Neural cell (in vitro differentiated cells): ENCODE measurements around the gene WFDC5. TPM values are rescaled to one million over a fixed set of nuclear protein-coding genes. Genes with fewer than 3 reads are reported as not detected.

ENCODE experiments used
- H2AFZ ChIP-seq: fragments of 200-600, 300-800 bp; sonication (generic), shearing (Covaris generic); 2 replicates; pipeline ENCODE4 v1.6.0; 2014; ENCODE audit warnings: low read depth, mild to moderate bottlenecking, antibody characterized with exemption, low read length, moderate library complexity
- H3F3A ChIP-seq: fragments of 200-600 bp; shearing (Covaris generic); 2 replicates; pipeline ENCODE4 v1.6.1; 2016; ENCODE audit warnings: mild to moderate bottlenecking, moderate library complexity, mixed read lengths, antibody characterized with exemption, low read length; ENCODE audit not compliant: insufficient read depth, poor library complexity, severe bottlenecking
- H3K27ac ChIP-seq: fragments of 200-600, 300-800 bp; sonication (generic), shearing (Covaris generic); 2 replicates; pipeline ENCODE4 v1.5.1; 2014; ENCODE audit warnings: mild to moderate bottlenecking, low read length, moderate library complexity
- H3K27me3 ChIP-seq: fragments of 300-800, 200-600 bp; sonication (generic), shearing (Covaris generic); 2 replicates; pipeline ENCODE4 v1.6.0; 2014; ENCODE audit warnings: mild to moderate bottlenecking, low read depth, low read length, moderate library complexity; ENCODE audit not compliant: insufficient read depth
- H3K36me3 ChIP-seq: fragments of 300-800, 200-600 bp; sonication (generic), shearing (Covaris generic); 2 replicates; pipeline ENCODE4 v1.5.1; 2014; ENCODE audit warnings: mild to moderate bottlenecking, antibody characterized with exemption, low read length, moderate library complexity; ENCODE audit not compliant: insufficient read depth
- H3K4me2 ChIP-seq: fragments of 300-800, 200-600 bp; sonication (generic), shearing (Covaris generic); 2 replicates; pipeline ENCODE4 v1.6.0; 2014; ENCODE audit warnings: mild to moderate bottlenecking, low read length
- H3K4me3 ChIP-seq: fragments of 300-800, 200-600 bp; sonication (generic), shearing (Covaris generic); 2 replicates; pipeline ENCODE4 v1.5.1; 2014; ENCODE audit warnings: mild to moderate bottlenecking, low read length, moderate library complexity
- H3K79me2 ChIP-seq: fragments of 200-600 bp; shearing (Covaris generic); replicated peaks from 2 replicates; pipeline ENCODE4 v1.6.0; 2014; ENCODE audit warnings: mild to moderate bottlenecking, low read length, moderate library complexity; ENCODE audit not compliant: insufficient read depth
- H3K9ac ChIP-seq: fragments of 300-800, 200-600 bp; sonication (generic), shearing (Covaris generic); 2 replicates; pipeline ENCODE4 v1.6.1; 2016; ENCODE audit warnings: mild to moderate bottlenecking, low read length, mixed read lengths
- H3K9me2 ChIP-seq: fragments of 200-600 bp; shearing (Covaris generic); 2 replicates; pipeline ENCODE4 v1.6.1; 2016; ENCODE audit warnings: mild to moderate bottlenecking, low read length, mixed read lengths; ENCODE audit not compliant: insufficient read depth
- H3K9me3 ChIP-seq: fragments of 200-600, 300-800 bp; sonication (generic), shearing (Covaris generic); 2 replicates; pipeline ENCODE4 v1.6.1; 2016; ENCODE audit warnings: mild to moderate bottlenecking, mixed run types, low read length, moderate library complexity, mixed read lengths
- H4K20me1 ChIP-seq: fragments of 200-600 bp; shearing (Covaris generic); 2 replicates; pipeline ENCODE4 v1.6.1; 2016; ENCODE audit warnings: mild to moderate bottlenecking, mixed run types; ENCODE audit not compliant: insufficient read depth
- CTCF ChIP-seq: fragments of 450-650 bp; IDR thresholded peaks from 2 replicates; pipeline ENCODE4 v1.5.1; 2014; ENCODE audit warnings: antibody characterized with exemption, mild to moderate bottlenecking, moderate library complexity; ENCODE audit not compliant: poor library complexity, severe bottlenecking
- EP300 ChIP-seq: fragments of 450-650 bp; conservative IDR thresholded peaks from 2 replicates; pipeline ENCODE4 v1.6.1; 2014; ENCODE audit warnings: antibody characterized with exemption, mild to moderate bottlenecking, moderate library complexity; ENCODE audit not compliant: poor library complexity, severe bottlenecking
- EZH2 ChIP-seq: fragments of 200-600, 300-800 bp; shearing (Covaris generic), sonication (generic); IDR thresholded peaks from 2 replicates; pipeline ENCODE4 v1.6.1; 2014; ENCODE audit warnings: antibody characterized with exemption, low read length, borderline replicate concordance, mild to moderate bottlenecking; ENCODE audit not compliant: insufficient read depth, poor library complexity, severe bottlenecking
- MXI1 ChIP-seq: fragments of 450-650 bp; conservative IDR thresholded peaks from 2 replicates; pipeline ENCODE4 v1.6.1; 2014; ENCODE audit warnings: antibody characterized with exemption, mild to moderate bottlenecking; ENCODE audit not compliant: poor library complexity, severe bottlenecking
- POLR2AphosphoS5 ChIP-seq: IDR thresholded peaks from 2 replicates; pipeline ENCODE4 v1.6.1; 2012
- RAD21 ChIP-seq: fragments of 450-650 bp; conservative IDR thresholded peaks from 2 replicates; pipeline ENCODE4 v1.6.1; 2014; ENCODE audit warnings: antibody characterized with exemption, mild to moderate bottlenecking, moderate library complexity
- SMC3 ChIP-seq: fragments of 450-650 bp; conservative IDR thresholded peaks from 2 replicates; pipeline ENCODE4 v1.6.1; 2014; ENCODE audit warnings: antibody characterized with exemption, mild to moderate bottlenecking, moderate library complexity; ENCODE audit not compliant: poor library complexity
- TAF1 ChIP-seq: IDR thresholded peaks from 2 replicates; pipeline ENCODE4 v1.6.1; 2012; ENCODE audit warnings: low read depth
- polyA plus RNA-seq: library from polyadenylated mRNA; depleted of rRNA; stranded (reverse); fragments of >200 nt; gene quantifications from 2 replicates; pipeline ENCODE4 v1.2.3, GENCODE V29; 2014
- TF ChIP-seq, protein P1 (sequence below): IDR thresholded peaks from 2 replicates; pipeline ENCODE4 v1.6.1; 2012; ENCODE audit warnings: borderline replicate concordance

WFDC5 gene
- polyA plus RNA-seq, 1 donor from 2014 or later: not detected

GRCh38 chr20:45154183-45154582, 39.2 kb upstream of the WFDC5 start:
- H4K20me1 ChIP-seq: no peaks in the 10 kb centered on the region
- H3K9me3 ChIP-seq: no peaks in the 10 kb centered on the region
- H3K9ac ChIP-seq: no peak overlapping the region
- H3K79me2 ChIP-seq: no peaks in the 10 kb centered on the region
- H3K9me2 ChIP-seq: no peaks in the 10 kb centered on the region
- TF ChIP-seq MXI1: no peak
- TF ChIP-seq, protein P1, sequence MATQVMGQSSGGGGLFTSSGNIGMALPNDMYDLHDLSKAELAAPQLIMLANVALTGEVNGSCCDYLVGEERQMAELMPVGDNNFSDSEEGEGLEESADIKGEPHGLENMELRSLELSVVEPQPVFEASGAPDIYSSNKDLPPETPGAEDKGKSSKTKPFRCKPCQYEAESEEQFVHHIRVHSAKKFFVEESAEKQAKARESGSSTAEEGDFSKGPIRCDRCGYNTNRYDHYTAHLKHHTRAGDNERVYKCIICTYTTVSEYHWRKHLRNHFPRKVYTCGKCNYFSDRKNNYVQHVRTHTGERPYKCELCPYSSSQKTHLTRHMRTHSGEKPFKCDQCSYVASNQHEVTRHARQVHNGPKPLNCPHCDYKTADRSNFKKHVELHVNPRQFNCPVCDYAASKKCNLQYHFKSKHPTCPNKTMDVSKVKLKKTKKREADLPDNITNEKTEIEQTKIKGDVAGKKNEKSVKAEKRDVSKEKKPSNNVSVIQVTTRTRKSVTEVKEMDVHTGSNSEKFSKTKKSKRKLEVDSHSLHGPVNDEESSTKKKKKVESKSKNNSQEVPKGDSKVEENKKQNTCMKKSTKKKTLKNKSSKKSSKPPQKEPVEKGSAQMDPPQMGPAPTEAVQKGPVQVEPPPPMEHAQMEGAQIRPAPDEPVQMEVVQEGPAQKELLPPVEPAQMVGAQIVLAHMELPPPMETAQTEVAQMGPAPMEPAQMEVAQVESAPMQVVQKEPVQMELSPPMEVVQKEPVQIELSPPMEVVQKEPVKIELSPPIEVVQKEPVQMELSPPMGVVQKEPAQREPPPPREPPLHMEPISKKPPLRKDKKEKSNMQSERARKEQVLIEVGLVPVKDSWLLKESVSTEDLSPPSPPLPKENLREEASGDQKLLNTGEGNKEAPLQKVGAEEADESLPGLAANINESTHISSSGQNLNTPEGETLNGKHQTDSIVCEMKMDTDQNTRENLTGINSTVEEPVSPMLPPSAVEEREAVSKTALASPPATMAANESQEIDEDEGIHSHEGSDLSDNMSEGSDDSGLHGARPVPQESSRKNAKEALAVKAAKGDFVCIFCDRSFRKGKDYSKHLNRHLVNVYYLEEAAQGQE: no peak
- no peaks in the 10 kb centered on the region for H3F3A ChIP-seq
- no peak overlapping the region for H3K27ac ChIP-seq
- no peak overlapping the region for H3K4me2 ChIP-seq
- no peaks in the 10 kb centered on the region for H3K36me3 ChIP-seq
- no peak overlapping the region for H3K4me3 ChIP-seq
- H3K27me3 ChIP-seq: no peaks in the 10 kb centered on the region
- no peak overlapping the region for H2AFZ ChIP-seq

- no peak overlapping the region for H3K4me3 ChIP-seq
- TF ChIP-seq MXI1 (no peak), POLR2AphosphoS5 (no peak), EZH2 (no peak), CTCF (no peak), TAF1 (no peak), EP300 (no peak), RAD21 (no peak), SMC3 (no peak)
- TF ChIP-seq, protein P1: no peak
- no peak overlapping the region for H2AFZ ChIP-seq
- no peak overlapping the region for H3K4me2 ChIP-seq
- H3K9me2 ChIP-seq: no peaks in the 10 kb centered on the region
- no peak overlapping the region for H3K9ac ChIP-seq
- no peaks in the 10 kb centered on the region for H3K36me3 ChIP-seq
- no peaks in the 10 kb centered on the region for H3K27me3 ChIP-seq
- no peaks in the 10 kb centered on the region for H3F3A ChIP-seq
- H3K9me3 ChIP-seq: no peaks in the 10 kb centered on the region
- H4K20me1 ChIP-seq: no peaks in the 10 kb centered on the region
- H3K27ac ChIP-seq: no peak overlapping the region
- H3K79me2 ChIP-seq: no peaks in the 10 kb centered on the region
These were observed 38.8 kb upstream of the WFDC5 start for GRCh38 chr20:45153752-45154151.
